DMS153 (cell line): ENCODE measurements around the gene CCL24.
A peak's percentile ranks its signal among the peaks of the same experiment; 100 is the strongest.
"Not testable (repeated sequence)": the region's sequence is repeated elsewhere in the genome, so short reads cannot be mapped to it uniquely, and the experiment has no call there.

Source experiments
- DNase-seq: peaks from one replicate; lab custom pipeline; 2025; lab: John Stamatoyannopoulos, UW

CCL24 gene

GRCh38 chr7:75780647-75781273 lies 32.8 kb downstream of the CCL24 start:
- DNase-seq = not testable (repeated sequence)

GRCh38 chr7:75779516-75779915 lies 34.1 kb downstream of the CCL24 start:
- not testable (repeated sequence) for DNase-seq

GRCh38 chr7:75779035-75779434 lies 34.6 kb downstream of the CCL24 start:
- not testable (repeated sequence) for DNase-seq

- no peak for DNase-seq
These were observed 37.2 kb downstream of the CCL24 start for GRCh38 chr7:75776295-75776971.

GRCh38 chr7:75773958-75774357 lies 39.6 kb downstream of the CCL24 start:
- not testable (repeated sequence) for DNase-seq

- DNase-seq = no peak
These were observed 41.2 kb downstream of the CCL24 start, which contains the start of gene CCL26 for GRCh38 chr7:75772081-75773077. Gene CCL26 (minus strand): TSS chr7:75772211. CDS start chr7:75772176, 35 bp downstream.

- no peak for DNase-seq
These were observed 42.4 kb downstream of the CCL24 start for GRCh38 chr7:75771224-75771623.

- DNase-seq = peak; percentile 45
These were observed 51.2 kb downstream of the CCL24 start for GRCh38 chr7:75762350-75762917.

- not testable (repeated sequence) for DNase-seq
These were observed 51.8 kb downstream of the CCL24 start for GRCh38 chr7:75761801-75762200.
